Measurements from ENCODE around the gene FLT3.

The FLT3 gene

DNA sequence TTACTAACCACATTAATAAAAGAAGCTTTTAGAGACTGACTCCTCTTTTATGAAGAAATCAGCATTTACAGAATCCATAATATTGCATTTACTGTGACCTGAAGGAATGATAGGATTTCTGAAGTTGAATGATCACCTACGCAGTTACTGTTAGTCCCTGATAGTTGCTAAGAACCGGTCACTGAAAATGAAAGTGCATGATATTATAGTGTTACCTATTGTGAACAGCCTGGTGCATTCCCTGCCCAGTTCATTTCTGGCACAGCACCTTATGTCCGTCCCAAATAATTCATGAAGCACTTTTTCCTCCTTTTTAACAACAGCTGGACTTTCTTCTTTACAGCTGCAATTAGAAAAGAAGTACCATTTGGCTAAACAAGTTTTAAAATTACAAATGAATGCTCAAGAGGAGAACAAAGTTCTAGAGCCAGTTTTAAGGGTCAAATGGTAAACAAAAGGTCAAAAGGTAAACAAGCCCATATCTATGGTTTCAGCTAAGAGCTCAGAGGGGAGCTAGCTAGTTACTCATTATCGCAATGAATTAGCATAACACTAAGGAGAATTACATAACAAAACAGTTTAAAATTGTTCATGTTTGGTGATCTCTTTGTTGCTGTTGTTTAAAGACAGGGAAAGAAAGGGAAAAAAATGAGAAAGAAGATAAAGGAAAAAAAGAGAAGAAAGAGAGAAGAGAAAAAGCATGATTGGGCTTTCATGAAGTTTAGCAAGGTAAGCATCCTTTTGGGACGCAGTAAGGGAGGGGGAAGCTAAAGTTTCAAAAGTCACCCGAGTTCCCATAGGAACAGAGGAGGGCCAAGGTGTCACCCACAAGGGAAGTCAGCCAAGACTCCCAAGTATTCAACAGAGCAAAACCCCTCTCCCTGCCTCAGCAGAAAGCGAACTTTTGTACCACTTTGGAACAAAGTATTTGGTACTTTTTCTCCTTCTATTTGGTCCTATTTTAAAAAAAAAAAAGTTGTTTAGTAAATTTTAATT, 50.2 kb downstream of the FLT3 start:
- no peaks in the 10 kb centered on the region for H3K27me3 ChIP-seq (ENCODE audit: control insufficient read depth, insufficient read depth, low read length)
- no peak overlapping the region for H3K4me3 ChIP-seq (ENCODE audit: low read length)
- H3K36me3 ChIP-seq (ENCODE audit: control insufficient read depth, insufficient read depth, low read length), result no peaks in the 10 kb centered on the region
- no peak overlapping the region for H3K9ac ChIP-seq (ENCODE audit: low read length)
- no peaks in the 10 kb centered on the region for H3K4me1 ChIP-seq (ENCODE audit: control insufficient read depth, insufficient read depth, low read length)
- H3K9me3 ChIP-seq (ENCODE audit: control insufficient read depth, low read length), result no peaks in the 10 kb centered on the region

DNA sequence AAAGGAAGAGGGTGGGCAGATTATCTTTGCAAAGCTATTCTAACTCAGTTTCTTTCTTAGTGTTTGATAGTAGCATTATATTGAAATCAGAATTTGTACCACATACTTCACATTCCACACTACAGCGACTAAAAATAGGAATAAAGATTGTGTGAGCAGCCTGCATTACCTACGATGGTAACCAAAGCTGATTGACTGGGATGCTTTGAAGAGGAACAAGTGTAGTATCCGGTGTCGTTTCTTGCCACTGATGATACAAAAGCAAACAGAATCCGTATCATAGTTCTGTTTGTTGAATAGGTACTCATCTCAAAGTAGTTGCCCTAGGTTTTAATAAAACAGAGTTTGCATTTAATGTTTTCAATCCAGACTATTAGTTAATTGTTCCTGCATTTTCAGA, 51.2 kb downstream of the FLT3 start:
- Histone ChIP-seq H3K4me3 (ENCODE audit: low read length) (no peak overlapping the region), H3K9me3 (ENCODE audit: control insufficient read depth, low read length) (no peaks in the 10 kb centered on the region), H3K36me3 (ENCODE audit: control insufficient read depth, insufficient read depth, low read length) (no peaks in the 10 kb centered on the region), H3K9ac (ENCODE audit: low read length) (no peak overlapping the region), H3K4me1 (ENCODE audit: control insufficient read depth, insufficient read depth, low read length) (no peaks in the 10 kb centered on the region), H3K27me3 (ENCODE audit: control insufficient read depth, insufficient read depth, low read length) (no peaks in the 10 kb centered on the region)

DNA sequence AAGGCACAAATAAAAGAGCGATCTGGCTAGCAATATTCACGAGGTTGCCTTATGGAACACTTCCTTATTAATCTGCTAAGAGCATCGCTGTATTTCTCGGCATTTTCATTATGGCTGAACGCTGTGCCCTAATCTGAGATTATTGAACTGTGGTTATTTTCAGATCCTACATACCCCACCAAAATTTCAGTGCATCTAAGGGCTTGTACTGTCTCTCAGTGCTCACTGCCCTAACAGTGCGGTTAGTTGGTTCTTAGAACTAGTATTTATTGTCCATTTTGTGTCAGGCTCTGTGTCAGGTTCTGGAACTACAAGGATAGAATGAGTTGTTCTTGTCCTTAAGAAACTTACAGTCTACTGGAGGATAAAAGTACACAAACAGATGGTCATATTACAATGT, 51.6 kb downstream of the FLT3 start:
- no peaks in the 10 kb centered on the region for H3K36me3 ChIP-seq (ENCODE audit: control insufficient read depth, insufficient read depth, low read length)

DNA sequence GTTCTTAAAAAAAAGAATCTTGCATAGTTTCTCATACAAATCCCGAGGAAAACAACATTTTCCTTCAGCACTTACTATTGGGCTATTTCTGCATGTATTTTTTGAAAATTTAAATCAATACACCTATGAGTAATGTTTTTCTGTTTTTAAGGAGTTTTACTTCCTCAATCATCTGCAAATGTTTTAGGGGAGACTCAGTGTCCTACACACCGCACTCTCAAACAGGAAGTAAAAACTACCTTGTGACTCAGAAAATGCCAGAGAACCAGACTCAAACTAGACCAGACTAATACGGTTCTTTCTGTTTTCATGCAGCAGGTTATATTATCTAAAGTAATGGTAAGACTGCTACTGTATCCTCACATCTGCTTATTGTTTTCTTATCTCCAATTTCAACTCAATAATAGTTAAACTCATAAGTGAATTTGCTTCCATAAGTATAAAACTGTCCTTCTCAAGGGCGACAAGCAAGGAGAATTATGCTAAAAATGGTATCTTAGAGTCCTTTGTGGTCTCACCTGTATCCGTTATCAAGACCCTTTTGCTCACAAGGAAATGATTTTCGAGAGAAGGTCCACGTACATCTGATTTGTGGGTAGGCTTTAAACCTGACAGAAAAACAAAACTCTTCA, 52.5 kb downstream of the FLT3 start:
- no peaks in the 10 kb centered on the region for H3K27me3 ChIP-seq (ENCODE audit: control insufficient read depth, insufficient read depth, low read length)
- no peak overlapping the region for H3K9ac ChIP-seq (ENCODE audit: low read length)
- H3K4me3 ChIP-seq (ENCODE audit: low read length), result no peak overlapping the region
- H3K9me3 ChIP-seq (ENCODE audit: control insufficient read depth, low read length), result no peaks in the 10 kb centered on the region
- H3K4me1 ChIP-seq (ENCODE audit: control insufficient read depth, insufficient read depth, low read length), result no peaks in the 10 kb centered on the region
- H3K36me3 ChIP-seq (ENCODE audit: control insufficient read depth, insufficient read depth, low read length), result no peaks in the 10 kb centered on the region

More for the DNA sequence above, 51.6 kb downstream of the FLT3 start:
- H3K9ac ChIP-seq (ENCODE audit: low read length), result no peak overlapping the region
- no peaks in the 10 kb centered on the region for H3K9me3 ChIP-seq (ENCODE audit: control insufficient read depth, low read length)
- H3K4me1 ChIP-seq (ENCODE audit: control insufficient read depth, insufficient read depth, low read length), result no peaks in the 10 kb centered on the region
- no peaks in the 10 kb centered on the region for H3K27me3 ChIP-seq (ENCODE audit: control insufficient read depth, insufficient read depth, low read length)
- H3K4me3 ChIP-seq (ENCODE audit: low read length), result no peak overlapping the region

DNA sequence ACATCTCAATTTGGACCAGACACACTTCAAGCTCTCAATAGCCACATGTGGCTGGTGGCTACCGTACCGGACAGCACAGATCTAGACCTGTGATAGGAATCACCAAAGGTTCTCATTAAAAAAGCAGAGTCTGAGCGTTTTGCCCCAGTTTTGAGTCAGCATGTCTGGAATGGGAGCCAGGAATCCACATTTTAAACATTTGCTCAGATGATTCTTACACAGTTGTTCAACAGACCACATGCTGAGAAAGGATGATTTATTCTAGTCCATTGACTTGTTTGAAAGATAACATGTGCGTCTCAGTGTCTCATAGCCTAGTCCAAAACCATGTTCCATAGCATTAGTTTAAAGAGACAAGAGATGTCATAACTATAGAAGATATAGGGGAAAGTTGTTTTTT, 53.4 kb downstream of the FLT3 start:
- no peak overlapping the region for H3K9ac ChIP-seq (ENCODE audit: low read length)
- no peaks in the 10 kb centered on the region for H3K36me3 ChIP-seq (ENCODE audit: control insufficient read depth, insufficient read depth, low read length)
- H3K9me3 ChIP-seq (ENCODE audit: control insufficient read depth, low read length), result no peaks in the 10 kb centered on the region
- H3K4me3 ChIP-seq (ENCODE audit: low read length), result no peak overlapping the region
- H3K4me1 ChIP-seq (ENCODE audit: control insufficient read depth, insufficient read depth, low read length), result no peaks in the 10 kb centered on the region
- no peaks in the 10 kb centered on the region for H3K27me3 ChIP-seq (ENCODE audit: control insufficient read depth, insufficient read depth, low read length)

DNA sequence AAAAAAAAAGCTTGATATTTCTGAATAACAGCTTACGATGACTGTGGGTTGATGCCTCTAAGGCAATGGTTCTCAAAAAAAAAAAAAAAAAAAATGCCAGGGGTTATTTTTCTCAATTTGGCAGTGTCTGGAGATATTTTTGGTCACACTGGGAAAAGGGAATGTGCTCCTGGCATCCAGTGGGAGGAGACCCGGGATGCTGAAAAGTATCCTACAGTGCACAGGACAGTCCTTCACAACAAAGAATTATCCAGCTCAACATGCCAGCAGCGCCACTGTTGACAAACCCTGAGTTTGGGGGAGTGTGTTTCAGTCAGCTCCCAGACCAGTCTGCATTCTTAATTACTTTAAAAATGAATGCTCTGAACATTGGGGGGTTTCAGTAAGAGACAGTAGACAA, 54.5 kb downstream of the FLT3 start:
- peaks cover 4% of the 10 kb centered on the region for H3K27me3 ChIP-seq (ENCODE audit: control insufficient read depth, insufficient read depth, low read length)
- no peak overlapping the region for H3K4me3 ChIP-seq (ENCODE audit: low read length)
- no peak overlapping the region for H3K9ac ChIP-seq (ENCODE audit: low read length)
- H3K4me1 ChIP-seq (ENCODE audit: control insufficient read depth, insufficient read depth, low read length), result no peaks in the 10 kb centered on the region
- no peaks in the 10 kb centered on the region for H3K36me3 ChIP-seq (ENCODE audit: control insufficient read depth, insufficient read depth, low read length)
- H3K9me3 ChIP-seq (ENCODE audit: control insufficient read depth, low read length), result no peaks in the 10 kb centered on the region

DNA sequence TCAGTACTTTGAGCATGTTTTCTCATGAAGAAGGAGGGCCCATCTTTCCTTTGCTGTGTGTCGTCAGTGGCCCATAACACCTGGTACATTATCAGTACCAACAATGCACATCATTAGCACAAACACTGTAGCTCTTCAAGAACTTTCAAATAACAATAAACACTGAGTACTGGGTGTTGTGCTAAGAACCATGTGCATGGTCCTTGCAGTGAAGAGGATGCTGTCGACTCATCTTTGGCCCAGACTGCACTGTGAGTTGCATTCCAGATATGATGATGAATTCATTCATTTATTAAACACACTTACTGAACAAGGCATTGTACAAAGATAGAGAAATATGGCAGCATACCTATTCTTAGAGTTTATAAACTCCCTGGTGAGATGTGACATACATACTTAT, 55.8 kb downstream of the FLT3 start:
- Histone ChIP-seq H3K4me1 (ENCODE audit: control insufficient read depth, insufficient read depth, low read length) (no peaks in the 10 kb centered on the region), H3K36me3 (ENCODE audit: control insufficient read depth, insufficient read depth, low read length) (no peaks in the 10 kb centered on the region), H3K9ac (ENCODE audit: low read length) (no peak overlapping the region), H3K4me3 (ENCODE audit: low read length) (no peak overlapping the region), H3K27me3 (ENCODE audit: control insufficient read depth, insufficient read depth, low read length) (peaks cover 4% of the 10 kb centered on the region), H3K9me3 (ENCODE audit: control insufficient read depth, low read length) (no peaks in the 10 kb centered on the region)

DNA sequence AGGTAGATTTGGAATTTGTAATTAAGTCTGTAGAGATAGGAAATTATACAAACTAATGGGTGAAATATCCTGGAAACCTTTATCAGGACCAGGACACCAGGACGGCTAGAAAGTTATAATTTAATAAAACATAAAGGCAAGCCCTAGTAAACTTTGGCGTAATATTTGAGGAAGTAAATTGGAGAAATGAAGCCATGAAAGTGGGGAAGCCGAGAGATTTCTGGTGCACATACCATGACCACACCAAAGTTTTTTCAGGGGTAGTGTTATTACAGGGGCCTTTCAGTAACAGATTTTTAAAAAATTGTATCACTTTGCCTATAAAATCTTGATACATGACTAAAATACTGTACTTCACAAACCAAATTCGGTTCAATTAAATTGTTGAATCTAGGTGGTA, 57.2 kb downstream of the FLT3 start:
- Histone ChIP-seq H3K9me3 (ENCODE audit: control insufficient read depth, low read length) (no peaks in the 10 kb centered on the region), H3K36me3 (ENCODE audit: control insufficient read depth, insufficient read depth, low read length) (no peaks in the 10 kb centered on the region), H3K4me1 (ENCODE audit: control insufficient read depth, insufficient read depth, low read length) (no peaks in the 10 kb centered on the region), H3K27me3 (ENCODE audit: control insufficient read depth, insufficient read depth, low read length) (peaks cover 4% of the 10 kb centered on the region), H3K9ac (ENCODE audit: low read length) (no peak overlapping the region), H3K4me3 (ENCODE audit: low read length) (no peak overlapping the region)

DNA sequence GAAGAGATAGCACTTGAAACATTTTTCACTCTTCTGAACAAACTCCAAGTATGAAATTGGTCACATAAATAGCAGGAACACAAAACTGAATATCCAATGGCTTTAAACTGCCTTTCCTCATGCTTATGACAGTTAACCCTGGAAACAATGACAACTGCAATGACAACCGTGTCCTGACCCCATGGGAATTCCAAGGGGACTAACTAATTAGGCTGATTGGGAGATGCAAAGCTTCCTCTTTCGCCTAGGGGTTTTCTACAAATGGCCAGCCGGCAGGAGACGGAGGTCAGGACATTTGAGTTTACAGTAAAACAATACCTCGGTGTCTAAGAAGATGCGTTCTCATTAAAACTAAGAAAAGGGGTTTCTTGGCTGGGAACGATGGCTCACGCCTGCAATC, 58.9 kb downstream of the FLT3 start:
- Histone ChIP-seq H3K4me3 (ENCODE audit: low read length) (no peak overlapping the region), H3K36me3 (ENCODE audit: control insufficient read depth, insufficient read depth, low read length) (no peaks in the 10 kb centered on the region), H3K9me3 (ENCODE audit: control insufficient read depth, low read length) (no peaks in the 10 kb centered on the region), H3K4me1 (ENCODE audit: control insufficient read depth, insufficient read depth, low read length) (no peaks in the 10 kb centered on the region), H3K27me3 (ENCODE audit: control insufficient read depth, insufficient read depth, low read length) (peaks cover 4% of the 10 kb centered on the region), H3K9ac (ENCODE audit: low read length) (no peak overlapping the region)

DNA sequence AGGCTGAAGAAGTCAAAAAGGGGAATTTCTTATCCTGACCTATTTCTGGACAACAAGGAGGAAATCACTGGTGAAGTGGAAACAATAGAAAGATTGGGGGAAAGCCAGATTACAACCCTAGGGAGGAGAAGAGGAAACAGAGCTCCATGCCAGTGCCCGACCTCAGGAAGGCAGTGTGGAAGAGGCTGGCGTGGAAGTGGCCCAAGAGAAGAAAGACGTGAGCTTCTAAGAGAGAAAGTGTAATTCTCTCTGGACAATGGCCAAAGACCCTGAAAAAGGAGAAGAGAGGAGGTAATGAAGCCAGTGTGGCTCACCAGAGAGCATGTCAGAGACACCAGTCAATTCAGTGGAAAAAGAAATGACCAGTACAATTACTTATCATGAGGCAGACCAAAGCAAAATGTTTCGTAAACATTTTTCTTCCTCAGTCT, 59.3 kb downstream of the FLT3 start:
- no peaks in the 10 kb centered on the region for H3K9me3 ChIP-seq (ENCODE audit: control insufficient read depth, low read length)
- no peak overlapping the region for H3K9ac ChIP-seq (ENCODE audit: low read length)
- H3K4me3 ChIP-seq (ENCODE audit: low read length), result no peak overlapping the region
- no peaks in the 10 kb centered on the region for H3K4me1 ChIP-seq (ENCODE audit: control insufficient read depth, insufficient read depth, low read length)
- peaks cover 4% of the 10 kb centered on the region for H3K27me3 ChIP-seq (ENCODE audit: control insufficient read depth, insufficient read depth, low read length)
- no peaks in the 10 kb centered on the region for H3K36me3 ChIP-seq (ENCODE audit: control insufficient read depth, insufficient read depth, low read length)

DNA sequence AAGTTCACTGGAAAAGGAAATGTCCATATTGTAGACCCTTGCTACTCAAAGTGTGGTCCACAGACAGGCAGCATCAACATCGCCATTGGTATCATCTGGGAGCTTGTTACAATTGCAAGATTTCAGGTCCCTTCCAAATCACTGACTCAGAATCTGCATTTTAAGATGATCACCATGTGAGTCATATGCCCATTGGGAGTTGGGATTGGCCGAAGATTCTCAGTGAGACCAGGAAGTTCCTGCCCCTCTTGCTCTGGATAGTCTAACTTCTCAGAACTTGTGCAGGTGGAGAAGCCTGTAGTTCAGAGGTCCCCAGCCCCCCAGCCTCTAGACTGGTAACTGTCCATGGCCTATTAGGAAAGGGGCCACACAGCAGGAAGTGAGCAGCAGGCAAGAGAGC, 63.0 kb downstream of the FLT3 start:
- Histone ChIP-seq H3K9ac (ENCODE audit: low read length) (no peak overlapping the region), H3K9me3 (ENCODE audit: control insufficient read depth, low read length) (no peaks in the 10 kb centered on the region), H3K4me3 (ENCODE audit: low read length) (no peak overlapping the region), H3K36me3 (ENCODE audit: control insufficient read depth, insufficient read depth, low read length) (no peaks in the 10 kb centered on the region), H3K27me3 (ENCODE audit: control insufficient read depth, insufficient read depth, low read length) (peaks cover 4% of the 10 kb centered on the region), H3K4me1 (ENCODE audit: control insufficient read depth, insufficient read depth, low read length) (no peaks in the 10 kb centered on the region)

DNA sequence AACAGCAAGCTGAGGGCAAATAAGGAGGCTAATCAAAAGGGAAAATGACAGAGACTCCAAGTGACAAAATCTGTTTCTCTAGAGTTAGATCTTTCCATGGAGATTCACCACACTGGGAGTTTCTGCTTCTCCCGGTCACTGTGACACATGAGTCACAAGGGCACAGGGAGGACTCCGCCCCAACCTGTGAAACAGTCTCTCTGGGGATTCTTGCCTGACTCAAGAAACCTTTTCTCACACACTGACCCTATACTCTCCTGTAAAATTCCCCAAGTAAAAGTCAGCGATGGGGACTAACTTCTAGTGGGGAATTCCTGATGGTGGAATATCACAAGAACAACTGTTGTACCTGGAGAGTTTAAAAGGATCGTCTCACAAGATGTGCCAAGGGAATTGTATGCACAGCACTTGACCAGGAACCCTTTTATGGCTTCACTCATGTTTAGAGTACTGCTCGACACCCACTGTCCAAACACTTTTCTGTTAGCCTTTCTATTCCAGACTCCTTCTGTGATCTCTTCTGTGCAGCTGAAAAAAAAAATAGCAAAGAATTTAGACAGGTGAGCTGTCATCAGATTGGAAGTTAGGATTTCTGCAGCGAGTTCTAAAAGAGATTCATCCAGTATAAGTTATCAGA, 65.1 kb downstream of the FLT3 start:
- Histone ChIP-seq H3K9me3 (ENCODE audit: control insufficient read depth, low read length) (no peaks in the 10 kb centered on the region), H3K4me1 (ENCODE audit: control insufficient read depth, insufficient read depth, low read length) (no peaks in the 10 kb centered on the region), H3K27me3 (ENCODE audit: control insufficient read depth, insufficient read depth, low read length) (no peaks in the 10 kb centered on the region), H3K9ac (ENCODE audit: low read length) (no peak overlapping the region), H3K4me3 (ENCODE audit: low read length) (no peak overlapping the region), H3K36me3 (ENCODE audit: control insufficient read depth, insufficient read depth, low read length) (no peaks in the 10 kb centered on the region)
